ENCODE measurements around the gene COX5B. TPM values are rescaled to one million over a fixed set of nuclear protein-coding genes. Genes with fewer than 3 reads are reported as not detected.
A peak's percentile ranks its signal among the peaks of the same experiment; 100 is the strongest.
"Not testable (repeated sequence)": the region's sequence is repeated elsewhere in the genome, so short reads cannot be mapped to it uniquely, and the experiment has no call there.

Gene COX5B
- total RNA-seq, 1 donor from 2014 or later = 143 TPM

GRCh38 chr2:97673182-97673914, 27.5 kb downstream of the COX5B start:
- no peak for DNase-seq (ENCODE audit: low read depth)

DNA sequence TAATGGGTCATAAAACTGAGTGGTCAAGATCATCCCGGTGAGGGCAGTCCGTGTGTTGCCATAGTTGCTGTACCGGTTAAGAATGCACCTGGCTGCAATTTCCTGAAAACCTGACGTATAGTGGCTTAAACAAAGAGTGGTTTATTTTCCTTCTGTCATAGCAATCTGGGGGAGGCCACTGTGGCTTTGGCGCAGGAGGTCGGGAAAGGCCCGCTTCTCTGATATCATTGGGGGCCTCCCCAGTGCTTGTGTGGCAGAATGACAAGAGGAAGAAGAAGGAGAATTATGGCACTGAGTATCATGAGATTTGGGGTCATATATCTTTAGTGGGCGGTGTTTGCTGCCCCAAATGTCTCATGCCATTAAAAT, 28.0 kb downstream of the COX5B start:
- DNase-seq (ENCODE audit: low read depth) = no peak

DNA sequence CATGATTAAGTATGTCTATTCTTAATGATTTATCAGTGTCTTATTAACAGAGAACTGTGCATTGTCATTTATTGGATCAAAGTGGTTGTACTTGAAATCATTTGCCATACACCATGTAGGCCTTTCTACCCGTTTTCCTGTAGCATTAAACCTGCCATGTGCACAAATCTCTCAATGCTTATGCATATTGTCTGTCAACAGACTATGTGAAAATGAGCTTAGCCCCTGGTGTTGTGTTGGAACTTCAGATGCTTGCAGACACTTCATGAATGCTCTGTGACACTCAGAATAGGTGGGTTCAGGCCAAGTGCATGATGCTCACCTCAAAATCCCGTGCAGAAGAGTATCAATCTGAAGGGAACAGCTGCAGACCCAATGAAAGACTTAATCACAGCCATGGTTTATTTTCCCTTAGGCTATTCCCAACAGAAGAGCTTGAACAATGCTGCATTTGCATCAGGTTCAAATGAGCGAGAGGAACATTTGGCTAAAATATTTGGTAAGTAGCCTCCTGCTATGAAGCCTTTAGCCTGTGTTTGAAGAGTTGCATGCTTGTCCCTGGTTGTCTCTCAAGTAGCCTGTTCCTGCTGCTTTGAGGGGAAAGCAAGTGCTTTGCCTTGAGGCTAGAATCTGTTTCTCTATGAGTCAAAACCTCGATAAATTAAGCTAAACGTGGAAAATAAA, 29.7 kb downstream of the COX5B start:
- no peak for DNase-seq (ENCODE audit: low read depth)

GRCh38 chr2:97676620-97677019, 30.8 kb downstream of the COX5B start:
- no peak for DNase-seq (ENCODE audit: low read depth)

DNA sequence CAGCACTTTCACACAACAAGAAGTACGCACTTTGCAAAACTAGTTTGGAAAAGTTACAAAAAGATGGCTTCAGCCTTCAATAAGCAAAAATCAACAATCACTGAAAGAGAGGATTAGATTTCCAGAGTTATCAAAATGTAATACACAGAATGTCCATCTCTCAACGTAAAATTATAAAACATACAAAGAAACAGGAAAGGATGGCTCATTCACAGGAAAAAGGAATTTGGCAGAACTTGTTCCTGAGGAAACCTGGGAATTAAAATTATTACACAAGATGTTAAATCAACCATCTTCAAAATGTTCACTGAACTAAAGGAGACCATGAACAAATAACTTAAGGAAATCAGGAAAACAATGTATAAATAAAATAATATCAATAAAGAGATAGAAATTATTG, 31.6 kb downstream of the COX5B start:
- no peak for DNase-seq (ENCODE audit: low read depth)

DNA sequence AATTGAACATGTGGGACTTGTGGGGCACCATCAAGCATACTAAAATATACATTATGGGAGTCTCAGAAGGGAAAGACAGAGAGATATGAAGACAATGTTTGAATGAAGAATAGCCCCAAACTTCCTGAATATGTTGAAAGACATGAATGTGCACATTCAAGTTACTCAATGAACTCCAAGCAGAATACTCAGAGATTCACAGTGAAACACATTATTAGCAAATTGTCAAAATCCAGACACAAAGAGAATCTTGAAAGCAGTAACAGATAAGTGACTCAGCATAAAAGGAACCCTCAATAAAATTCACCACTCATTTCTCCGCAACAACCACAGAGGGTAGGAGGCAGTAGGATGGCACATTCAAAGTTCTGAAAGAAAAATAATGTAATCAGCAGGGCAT, 32.4 kb downstream of the COX5B start:
- DNase-seq (ENCODE audit: low read depth) = no peak

DNA sequence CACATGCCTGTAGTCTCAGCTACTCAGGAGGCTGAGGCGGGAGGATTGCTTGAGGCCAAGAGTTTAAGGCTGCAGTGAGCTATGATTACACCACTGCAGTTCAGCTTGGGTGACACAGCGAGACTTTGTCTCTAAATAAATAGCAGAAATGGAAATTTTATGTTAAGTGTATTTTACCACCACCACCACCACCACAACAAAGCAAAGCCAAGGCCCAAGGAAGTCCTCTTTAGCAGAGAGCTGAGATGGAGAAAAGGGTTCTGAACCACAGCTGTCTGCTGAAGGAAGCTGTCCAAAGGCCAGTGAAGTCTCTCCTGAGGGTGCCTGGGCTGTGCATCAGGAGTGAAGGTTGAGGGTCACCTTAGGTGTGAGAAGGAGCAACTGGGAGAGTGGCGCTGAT, 41.4 kb downstream of the COX5B start:
- not testable (repeated sequence) for DNase-seq (ENCODE audit: low read depth)

DNA sequence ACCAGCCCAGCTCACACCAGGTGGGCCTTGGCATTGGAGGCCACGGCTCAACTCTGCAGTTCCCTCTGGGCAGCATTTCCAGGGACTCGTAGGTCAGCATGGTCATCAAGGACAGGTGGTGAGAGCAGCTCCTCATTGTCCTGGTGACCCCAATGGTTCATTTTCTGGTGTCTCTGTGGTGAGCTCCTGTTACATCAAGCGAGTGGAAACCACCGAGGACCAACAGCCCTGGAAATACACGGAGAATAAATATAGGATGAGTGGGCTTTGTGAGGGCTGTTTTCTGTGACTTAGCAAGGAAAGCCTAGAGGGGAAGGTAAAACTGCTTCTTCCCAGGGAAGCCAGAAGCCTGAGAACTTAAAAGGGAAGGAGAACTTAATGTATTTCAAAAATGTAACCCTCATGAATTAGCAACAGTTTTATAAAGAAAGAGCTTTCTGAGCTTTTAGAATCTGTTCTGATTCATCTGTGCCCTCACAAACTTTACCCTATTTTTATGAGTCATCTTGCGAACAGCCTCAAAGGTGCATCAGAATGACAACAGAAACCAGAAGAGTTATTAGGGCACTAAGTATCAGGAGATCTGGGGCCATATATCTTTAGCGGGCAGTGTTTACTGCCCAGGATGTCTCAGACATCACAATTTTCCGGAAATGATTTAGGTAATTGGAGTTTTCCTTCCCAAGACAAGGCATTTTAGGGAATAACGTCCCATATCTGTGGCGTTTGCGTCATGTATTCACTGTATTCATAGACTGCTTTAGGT, 42.4 kb downstream of the COX5B start:
- peak; percentile 27 for DNase-seq (ENCODE audit: low read depth)

DNA sequence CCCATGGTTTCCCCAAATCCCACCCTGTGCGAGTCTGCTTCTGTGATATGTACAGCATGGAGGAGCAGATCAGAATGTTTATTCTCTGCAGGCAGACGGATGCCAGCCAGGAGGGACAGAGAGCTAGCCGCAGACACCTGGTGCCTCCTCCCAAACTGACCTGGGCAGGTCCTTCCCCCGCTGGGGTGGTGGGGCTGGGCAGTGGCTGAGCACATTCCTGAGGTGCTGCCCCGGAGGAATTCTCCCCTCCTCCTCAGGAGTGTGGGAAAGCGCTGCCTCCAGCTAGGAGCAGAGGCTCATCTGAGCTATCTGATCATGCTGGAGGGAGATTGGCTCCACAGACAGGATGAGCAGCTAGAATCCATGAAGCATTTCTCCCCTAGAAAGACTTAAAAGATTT, 45.3 kb downstream of the COX5B start:
- DNase-seq (ENCODE audit: low read depth) = no peak

- DNase-seq (ENCODE audit: low read depth) = peak; percentile 21
These were observed 47.6 kb downstream of the COX5B start for GRCh38 chr2:97693476-97693875.

- no peak for DNase-seq (ENCODE audit: low read depth)
These were observed 49.9 kb downstream of the COX5B start for GRCh38 chr2:97695744-97696143.

DNA sequence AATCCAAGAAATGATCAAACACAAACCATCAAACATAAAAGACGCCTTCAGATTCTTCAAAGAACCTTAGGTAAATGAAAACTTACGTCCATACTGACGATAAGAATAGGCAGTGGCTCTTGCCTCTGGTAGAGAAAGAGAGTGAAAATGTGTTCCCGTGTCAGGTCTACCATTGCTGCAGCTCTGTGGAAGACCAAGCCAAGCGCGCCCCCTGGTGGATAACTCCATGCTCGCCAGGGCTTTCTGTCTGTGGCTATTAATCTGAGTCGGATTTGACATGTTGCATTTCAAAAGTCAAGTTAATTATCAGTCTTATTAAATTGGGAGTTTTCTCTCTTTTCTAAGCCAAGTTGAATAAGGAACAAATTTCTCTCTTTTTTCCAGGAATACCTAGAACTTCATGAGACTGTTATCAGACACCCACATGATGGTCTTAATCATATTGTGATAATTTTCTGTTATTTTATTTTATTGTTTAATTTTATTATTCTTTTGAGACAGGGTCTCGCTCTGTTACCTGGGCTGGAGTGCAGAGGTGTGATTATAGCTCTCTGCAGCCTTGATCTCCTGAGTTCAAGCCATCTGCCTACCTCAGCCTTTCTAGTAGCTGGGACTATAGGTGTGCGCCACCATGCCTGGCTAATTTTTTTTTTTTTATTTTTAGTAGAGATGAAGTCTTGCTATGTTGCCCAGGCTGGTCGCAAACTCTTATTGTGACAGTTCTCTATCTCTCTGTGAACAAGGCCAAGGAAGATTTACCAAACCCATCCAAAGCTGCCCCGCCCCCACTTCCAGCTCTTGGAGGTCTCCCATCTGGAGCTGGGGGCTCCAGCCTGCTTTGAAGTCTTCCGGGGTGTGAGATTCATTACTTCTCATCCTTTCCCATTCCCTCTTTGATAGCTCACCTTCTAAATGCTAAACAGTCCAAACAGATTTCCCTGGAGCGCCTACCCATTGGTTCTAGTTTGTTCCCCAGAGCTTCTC, 51.7 kb downstream of the COX5B start:
- DNase-seq (ENCODE audit: low read depth) = peak; percentile 71

Other genes with a start within 250 kb of the COX5B start
- 16.0 and 38.1 TPM in 2 replicates for gene ANKRD36B, start 56.2 kb upstream of the COX5B start, total RNA-seq
- 75.3 and 89.3 TPM in 2 replicates for gene ACTR1B, start 18.0 kb downstream of the COX5B start, total RNA-seq
- gene C2orf92, start 23.7 kb downstream of the COX5B start, total RNA-seq = 0.17 and 3.9 TPM in 2 replicates
- gene ZAP70, start 67.5 kb downstream of the COX5B start, total RNA-seq = not detected in 2 replicates